GM18873 (cell line): ENCODE data around the gene CDK5.

Experiments
- ATAC-seq: cut with Tn5 transposase; IDR thresholded peaks from one replicate; pipeline ENCODE4 v1.9.1; 2021; ENCODE audit warnings: mild to moderate bottlenecking, moderate library complexity, moderate number of reproducible peaks; ENCODE audit not compliant: unreplicated experiment, low FRiP score

The CDK5 gene

DNA sequence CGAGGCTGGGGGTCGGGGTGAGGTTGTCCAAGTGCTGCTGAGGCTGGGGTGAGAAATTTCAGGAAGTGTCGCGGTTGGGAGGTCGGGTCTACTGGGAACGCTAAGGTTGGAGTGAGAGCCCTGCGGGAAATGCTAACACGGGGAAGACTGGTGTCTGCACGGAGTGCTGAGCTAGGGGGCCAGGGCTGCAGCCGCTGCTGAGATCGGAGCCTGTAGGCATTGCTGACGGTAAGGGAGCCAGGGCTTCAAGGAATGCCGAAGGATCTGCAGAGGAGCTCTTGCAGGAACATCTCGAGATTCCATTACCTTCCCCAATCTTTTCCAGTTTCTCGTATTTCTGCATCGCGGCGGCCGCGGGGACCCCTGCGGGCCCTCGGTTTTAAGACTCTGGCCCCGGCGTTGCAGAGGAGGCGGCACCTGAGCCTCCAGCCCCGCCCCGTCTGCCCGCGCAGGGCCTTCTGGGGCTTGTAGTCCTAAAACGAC is at the start of gene CDK5:
Gene CDK5 (minus strand): TSS at position 392 of the 483 bp plus-strand sequence. CDS start 49 bp downstream, at position 343.
- peak; percentile 21 for ATAC-seq

DNA sequence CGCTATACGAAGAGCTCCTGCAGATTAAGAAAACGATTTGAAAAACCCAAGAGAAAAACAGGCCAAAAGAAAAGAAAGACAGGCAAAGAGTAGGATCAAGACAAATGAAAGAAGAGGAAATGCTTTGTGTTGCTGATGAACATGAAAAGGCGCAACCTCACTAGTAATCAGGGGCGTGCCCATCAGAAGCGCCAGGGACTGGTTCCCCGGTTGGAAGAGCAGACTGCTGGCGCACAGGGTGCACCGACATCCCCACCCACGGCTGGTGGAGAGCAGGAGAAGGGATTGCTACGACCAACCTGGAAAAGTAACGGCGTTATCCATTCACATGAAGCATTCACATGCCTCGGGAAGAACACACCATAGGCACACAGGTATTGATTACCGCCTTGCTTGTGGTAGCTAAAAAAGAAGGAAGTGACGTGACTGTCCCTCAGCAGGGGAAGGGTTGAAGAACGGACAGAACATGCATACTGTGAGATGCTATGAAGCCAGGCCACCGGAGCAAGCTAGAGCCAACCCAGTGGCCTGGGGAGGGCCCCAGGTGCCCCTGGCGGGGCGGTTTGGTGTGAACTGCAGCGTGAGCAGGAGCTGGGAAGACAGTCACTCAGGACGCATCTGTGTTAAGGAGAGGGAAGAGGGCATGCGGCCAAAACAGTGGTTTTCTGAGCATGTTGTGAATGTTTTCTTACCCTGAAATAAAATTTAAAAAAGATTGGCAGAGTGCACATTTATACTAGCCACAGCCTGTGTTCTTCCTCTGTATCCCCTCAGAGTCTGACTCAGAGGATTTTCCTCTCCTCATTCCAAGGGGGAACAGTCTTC is 46.9 kb upstream of the CDK5 start:
- ATAC-seq = no peak

DNA sequence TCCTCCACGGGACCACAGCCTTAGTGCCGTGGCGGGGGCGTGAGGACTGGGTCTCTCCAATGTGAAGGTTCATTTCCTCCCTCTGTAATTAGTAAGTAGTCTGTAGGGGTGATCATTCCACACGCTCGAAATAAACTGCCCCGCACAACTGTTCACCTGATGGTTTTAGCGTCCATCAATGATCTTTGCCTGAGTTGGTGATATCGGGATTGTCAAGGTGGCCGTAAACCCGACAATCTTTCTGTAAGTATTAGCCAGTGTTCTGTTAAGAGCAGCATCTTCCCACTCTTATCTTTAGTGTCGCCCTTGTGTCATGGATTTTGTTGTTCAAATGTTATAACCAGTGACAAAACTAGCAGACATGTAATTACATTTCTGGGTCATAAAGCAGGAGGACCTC is 46.3 kb upstream of the CDK5 start:
- ATAC-seq = no peak

DNA sequence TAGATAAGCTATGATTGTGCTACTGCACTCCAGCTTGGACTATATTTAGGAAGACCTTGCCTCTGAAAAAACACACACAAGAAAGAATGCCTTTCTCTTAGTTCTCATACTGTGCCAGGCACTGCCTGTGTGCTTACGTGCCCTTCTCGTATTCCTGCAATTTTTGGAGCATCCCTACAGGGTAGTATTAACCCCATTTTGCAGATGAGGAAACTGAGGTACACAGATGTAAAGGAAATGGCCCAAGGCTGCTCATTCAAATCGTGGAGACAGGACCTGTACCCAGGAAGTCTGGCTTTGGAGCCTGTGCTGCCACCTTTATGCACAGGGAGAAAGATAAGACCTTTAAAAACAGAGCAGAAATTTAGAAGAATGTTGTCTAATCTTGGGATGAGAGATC is 45.3 kb upstream of the CDK5 start:
- no peak for ATAC-seq

DNA sequence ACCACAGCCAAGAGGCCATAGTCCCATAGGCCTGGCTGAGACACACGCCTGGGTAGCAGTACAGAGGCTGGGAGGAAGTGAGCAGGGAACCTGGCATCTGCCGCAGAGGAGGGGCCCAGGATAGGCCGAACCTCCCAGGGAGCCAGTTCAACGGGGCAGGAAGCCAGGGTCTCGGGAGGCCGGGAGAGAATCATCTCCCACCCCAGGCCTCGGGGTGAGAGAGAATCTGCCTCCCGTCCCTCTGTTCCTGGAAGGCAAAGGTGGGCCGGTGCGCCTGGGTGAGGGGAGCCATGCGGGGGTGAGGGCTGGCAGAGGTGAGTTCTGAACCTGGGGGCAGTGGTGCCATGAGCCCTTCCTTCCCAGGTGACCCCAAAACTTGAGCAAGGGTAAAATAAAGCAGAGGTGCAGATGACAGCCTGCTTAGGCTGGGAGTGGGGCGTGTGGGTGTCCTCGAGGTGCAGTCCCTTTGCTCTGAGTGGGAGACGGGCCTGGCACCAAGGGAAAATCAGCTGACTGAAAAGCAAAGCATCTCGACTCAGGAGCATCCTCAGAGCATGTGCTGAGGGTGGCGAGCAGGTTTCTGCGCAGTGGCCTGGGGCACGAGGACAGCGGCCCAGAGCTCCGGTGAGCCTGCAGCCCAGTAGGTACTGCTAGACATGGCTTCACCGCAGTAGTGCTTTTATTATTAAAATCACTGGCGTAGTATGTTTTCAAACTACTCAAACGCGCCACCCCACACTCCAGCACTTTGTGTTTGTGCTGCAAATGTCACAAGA is 44.1 kb upstream of the CDK5 start:
- no peak for ATAC-seq

DNA sequence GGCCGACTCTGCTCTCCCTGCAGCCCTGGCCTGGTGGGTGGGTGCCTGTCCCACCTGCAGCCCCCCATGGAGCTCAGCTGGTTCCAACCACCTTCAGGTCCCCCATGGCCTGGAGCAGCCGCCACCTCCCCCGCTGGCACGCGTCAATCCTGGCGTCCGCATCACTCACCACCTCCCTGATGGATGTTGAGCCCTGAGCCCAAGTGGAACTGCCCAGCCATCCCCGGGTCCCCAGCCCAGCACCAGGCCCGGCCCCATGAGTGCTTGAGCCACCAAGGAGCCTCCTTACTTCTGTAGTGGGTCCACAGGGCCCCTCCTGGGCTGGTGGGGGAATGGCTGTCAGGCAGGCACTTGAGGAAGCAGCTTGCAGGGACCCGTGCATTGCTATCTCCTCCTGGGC is 43.2 kb upstream of the CDK5 start:
- no peak for ATAC-seq

DNA sequence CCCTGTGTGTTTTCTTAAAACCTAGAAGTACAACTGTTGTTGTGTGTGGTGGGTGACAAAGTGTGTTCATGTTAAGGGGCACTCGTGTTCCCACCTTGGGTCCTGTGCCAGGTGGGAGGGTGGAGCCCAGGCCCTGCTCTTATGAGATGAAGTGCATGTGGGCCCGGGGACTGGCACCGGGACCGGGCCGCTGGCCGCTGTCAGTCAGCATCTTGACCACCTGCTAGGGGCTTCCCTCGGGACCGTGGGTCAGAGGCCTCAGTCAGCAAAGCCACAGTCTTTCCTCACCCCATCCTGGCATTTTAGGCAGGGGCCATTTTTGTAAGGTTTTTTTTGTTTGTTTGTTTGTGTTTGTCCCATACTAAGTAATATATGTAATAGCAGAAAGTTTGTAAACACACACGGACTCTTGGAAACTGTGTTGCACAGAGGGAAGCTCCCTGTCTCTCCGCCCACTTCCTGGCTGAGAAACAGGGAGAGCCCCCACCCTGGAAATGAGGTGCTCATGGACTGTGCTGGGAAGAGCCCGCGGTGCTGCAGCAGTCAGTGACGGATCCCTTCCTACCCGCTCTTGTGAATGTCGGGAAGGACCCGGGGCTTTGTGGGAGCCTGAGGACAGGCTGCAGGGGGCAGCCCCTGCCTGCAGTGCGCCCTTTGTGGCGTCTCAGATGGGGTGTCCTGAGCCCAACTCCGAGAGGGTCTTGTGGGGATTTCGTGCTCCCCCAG is 42.0 kb upstream of the CDK5 start:
- no peak for ATAC-seq

DNA sequence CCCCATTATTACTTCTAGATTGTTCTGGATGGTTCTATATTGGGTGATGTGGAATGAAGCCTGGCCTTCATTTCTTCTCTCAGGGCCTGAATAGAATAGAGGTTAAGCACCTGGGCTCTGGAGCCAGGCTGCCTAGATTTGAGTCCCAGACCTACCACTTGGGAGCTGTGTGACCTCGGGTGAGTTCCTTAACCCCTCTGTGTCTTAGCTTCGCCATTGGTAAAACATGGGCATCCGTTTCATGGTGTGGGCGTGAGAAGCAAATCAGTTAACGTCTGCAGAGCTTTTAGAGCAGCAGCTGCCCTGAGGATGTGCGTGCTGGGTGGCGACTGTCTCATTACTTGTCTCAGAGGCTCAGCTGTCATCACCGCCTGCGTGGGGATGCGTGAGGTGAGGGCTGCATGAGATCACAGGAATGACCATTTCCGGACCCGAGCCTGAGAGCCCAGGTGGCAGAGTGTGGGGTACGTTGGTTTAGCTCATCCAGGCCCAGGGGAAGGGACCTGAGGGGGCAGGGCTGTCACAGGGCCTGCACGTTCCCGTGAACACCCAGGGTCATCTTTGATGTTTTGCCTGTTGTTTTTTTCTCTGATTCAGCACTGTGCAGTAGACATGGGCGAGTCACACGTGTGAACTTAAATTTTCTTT is 38.3 kb upstream of the CDK5 start:
- no peak for ATAC-seq

DNA sequence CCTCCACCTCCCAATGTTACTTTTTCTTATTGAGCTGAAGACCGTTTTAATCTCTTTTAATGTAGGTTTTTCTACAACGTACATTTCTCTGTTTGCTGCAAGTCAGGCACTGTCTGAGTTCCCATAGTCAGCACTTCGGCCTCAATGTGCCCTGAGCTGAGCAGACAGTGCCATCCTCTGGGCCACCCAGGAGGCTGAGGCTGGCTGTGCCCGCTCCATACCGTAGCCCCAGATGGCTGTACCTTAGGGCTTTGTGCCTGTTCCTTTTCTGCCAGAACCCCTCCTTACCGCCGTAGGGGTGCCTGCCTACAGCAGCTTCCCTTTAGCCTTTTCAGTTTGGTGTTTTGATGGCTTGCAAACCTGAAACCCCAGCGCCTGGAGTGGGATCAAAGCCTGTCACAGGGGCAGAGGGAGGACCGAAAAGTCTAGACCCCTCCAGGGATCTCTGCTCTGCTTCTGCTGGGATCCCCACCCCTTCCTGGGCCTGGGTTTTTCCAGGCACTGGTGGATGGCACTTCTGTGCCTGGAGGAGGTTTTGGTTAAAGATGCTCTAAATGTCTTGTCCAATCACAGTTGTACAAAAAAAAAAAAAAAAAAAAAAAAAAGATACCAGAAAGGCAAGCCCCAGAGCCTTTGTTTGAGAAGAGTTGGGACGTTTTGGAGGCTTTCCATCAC is 37.6 kb upstream of the CDK5 start:
- no peak for ATAC-seq

DNA sequence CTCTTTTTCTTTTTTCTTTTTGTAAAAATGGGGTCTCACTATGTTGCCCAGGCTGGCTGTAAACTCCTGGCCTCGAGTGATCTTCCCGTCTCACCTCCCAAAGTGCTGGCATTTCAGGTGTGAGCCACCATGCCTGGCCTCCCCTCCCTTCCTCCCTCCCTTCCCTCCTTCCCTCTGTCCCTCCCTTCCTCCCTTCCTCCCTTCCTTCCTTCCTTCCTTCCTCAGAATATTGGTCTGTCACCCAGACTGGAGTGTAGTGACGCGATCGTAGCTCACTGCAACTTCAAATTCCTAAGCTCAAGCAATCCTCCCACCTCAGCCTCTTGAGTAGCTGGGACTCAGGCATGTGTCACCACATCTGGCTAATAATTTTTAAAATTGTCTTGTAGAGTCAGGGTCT is 37.0 kb upstream of the CDK5 start:
- no peak for ATAC-seq

DNA sequence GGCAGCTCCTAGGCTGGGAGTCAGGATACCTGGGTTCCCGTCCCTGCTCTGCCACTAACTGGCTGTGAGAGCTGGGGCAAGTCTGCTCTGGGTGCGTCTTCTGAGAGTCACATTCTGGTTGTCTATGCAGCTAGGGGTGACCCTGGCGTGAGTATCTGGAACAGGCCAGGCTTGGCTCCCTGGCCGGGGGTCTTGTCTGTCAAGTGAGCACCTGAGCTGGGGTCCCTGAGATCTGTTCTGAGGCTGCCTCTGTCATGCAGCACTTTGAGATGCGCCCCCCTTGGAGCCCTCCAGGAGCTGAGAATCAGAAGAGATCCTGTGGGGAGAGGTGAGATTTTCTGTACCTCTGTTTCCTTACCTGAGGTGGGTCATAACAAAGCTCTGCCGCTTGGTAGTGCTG is 36.1 kb upstream of the CDK5 start:
- no peak for ATAC-seq

DNA sequence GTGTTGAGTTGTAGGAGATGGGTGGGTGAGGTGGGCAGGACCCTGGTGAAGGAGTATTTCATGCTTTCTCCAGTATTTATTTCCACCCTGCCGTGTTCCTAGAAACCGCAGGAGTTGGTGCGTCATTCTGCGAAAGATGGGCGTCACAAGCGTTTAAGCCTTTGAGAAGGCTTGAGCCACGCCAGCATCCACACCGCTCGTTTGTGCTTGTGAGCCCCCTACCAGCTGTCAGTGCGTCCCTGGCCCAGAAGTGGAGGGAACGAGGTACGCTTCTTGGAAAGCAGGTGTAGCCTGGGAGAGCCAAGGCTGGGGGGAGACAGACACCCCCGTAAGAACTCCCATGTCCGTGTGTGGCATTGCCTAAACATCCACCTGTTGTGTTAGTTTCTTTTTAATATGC is 34.3 kb upstream of the CDK5 start:
- ATAC-seq = no peak

DNA sequence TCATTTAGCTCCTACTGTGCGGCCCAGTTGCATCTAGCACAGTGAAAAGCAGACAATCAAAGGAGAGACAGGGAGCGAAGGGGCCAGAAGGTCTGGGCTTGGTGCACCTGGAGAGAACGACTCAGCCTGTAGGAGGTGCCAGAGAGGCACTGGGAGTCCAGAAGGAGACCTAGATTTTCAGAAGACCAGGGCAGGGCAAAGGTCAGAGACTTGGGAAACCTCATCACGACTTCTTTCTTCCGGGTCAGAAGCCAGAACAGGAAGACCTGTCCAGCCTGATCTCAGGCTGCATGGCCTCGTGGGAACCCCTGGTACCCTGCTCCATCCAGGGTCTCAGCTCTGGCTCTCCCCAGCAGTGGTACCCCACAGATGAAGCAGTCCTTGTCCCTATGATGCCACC is 33.7 kb upstream of the CDK5 start:
- ATAC-seq = no peak

DNA sequence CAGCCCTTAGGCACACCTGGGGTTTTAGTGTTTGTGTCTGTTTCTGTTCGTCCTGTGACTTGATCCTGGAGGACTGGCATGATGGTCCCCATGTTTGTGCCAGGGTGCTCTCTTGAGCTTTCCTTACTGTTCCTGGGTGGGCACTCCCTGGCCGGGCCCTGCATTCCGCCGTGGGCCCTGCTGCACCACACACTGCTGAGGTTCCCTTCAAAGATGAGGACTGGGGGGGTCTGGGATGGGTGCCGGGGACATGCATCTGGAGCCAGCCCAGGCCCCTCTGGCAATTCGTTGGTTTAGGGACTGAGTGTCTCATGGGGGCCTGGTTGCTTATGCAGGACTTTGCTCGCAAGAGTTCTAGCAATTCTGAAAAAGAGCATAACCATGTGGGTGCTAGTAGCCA is 33.3 kb upstream of the CDK5 start:
- ATAC-seq = no peak

DNA sequence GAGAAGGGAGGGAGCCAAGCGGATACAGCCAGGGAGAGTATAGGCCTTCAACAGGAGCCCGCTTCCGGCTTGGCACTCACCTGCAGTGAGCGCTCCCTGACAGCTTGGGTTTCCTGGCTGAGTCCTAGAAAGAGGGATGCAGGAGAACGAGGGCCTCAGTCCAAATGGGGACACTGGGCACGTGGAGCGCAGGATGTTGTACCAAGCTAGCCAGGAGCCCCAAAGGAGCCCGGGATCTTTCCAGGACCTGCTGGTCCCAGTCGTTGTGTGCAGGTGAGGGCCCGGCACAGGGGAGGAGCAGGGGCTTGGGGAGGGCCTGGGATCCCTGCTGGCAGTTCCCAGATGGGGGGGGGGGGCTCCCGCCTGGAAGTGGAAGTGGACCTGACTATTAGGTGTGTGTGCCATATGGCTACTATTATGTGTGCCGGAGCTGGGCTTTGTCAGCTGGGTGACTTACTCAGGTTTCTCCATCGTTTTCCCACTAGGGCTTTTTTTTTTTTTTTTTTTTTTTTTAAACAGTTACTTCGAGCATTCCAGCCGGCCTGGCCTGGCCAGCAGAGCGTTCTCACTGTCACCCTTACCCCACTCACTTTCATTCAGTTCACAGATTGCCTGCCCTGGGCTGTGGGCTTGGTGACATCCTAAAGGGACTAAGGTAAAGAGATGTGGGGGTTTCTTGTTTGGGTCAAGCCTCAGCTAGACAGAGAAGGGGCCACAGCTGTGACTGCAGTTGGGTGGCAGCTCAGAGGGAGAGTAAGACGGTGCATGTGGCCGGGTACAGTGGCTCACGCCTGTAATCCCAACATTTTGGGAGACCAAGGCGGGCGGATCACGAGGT is 32.4 kb upstream of the CDK5 start:
- no peak for ATAC-seq

DNA sequence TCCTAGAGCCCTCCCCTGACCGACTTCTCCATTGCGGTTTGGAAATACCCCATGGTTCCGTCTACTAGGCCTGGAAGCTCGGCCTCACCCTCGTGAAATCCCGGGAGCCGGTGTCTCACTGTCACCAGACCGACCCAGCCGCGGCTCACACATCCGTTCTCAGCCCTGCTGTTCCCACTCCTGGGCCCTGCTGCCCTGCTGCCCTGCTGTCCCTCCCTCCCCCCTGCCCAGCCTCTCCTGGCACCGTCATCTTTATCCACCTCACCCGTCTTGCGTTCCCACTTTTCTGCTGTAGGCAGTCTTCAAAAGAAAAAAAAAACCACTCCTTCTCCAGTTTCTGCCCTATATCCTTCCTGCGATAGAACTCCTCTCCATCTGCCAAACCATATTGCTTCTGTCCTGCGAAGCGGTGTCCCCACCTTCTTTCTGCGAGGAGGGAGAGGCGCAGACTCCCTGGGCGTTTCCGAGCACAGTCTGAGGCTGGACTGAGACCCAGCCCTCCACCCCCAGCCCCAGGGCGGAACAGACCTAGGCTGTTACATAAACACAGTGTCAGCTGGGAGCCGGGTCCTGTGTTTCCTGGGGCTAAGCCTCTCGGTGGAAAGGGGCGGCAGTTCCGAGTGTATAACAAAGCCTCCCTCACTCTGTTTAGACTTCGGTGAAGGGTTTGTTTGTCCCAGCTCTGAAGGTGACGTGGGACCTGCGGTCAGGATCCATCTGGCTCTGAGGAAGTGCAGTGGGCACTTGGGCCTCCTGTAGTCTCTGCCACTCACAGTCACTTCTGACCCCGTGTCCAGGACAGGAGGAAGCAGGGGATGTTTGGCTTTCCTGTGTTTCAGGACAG is 31.4 kb upstream of the CDK5 start:
- no peak for ATAC-seq

DNA sequence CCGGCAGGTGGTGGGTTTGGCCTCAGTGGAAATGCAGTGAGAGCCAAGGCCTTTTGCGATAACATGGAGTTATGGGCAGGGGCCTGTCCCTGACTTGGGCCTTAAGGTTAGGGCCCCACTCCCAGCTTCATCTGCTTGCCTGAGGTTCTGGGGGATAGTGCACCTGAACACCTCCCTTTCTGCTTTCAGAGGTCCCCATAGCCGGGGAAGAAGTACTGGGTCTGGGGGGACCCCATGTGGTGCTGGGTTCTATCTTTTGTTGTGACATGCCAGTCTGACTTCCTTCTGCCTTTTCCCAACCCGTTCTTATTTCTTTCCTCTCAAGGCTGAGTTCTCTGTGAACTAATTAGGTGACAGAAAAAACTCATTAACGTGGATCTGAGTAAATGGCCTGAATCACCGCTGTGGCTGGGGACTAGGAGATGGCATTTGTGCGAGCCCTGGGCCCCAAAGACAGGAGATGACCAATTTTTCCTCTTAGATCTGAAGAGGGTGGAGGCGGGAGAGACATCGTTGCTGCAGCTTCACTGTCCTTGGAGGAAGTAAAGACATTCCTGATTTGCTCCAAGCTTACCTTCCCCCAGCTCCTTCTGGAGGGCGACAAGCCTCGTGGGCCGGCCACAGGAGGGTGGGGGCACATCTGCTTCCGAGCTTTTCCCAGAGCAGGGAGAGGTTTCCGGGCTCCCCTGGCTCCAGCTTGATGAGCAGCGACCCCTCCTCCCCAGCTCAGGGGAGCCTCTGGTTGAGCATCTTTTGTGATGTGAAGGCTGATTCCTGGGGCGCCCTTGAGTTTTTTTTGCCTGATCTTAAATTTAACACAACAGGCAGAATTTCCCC is 30.5 kb upstream of the CDK5 start:
- no peak for ATAC-seq
